ENCODE data around the gene GJC2. TPM values are rescaled to one million over a fixed set of nuclear protein-coding genes. Genes with fewer than 3 reads are reported as not detected.
A peak's percentile ranks its signal among the peaks of the same experiment; 100 is the strongest.

Gene GJC2
- total RNA-seq, 1 donor from 2014 or later: 1.3 TPM

GRCh38 chr1:228177721-228178710 lies 28.3 kb downstream of the GJC2 start:
- Mint-ChIP-seq H3K9me3 (no peaks in the 10 kb centered on the region), H3K4me1 (ENCODE audit: unreplicated experiment) (no peaks in the 10 kb centered on the region), H3K27me3 (no peaks in the 10 kb centered on the region), H3K27ac (peak overlapping the region; percentile 37), H3K36me3 (no peaks in the 10 kb centered on the region), H3K4me3 (no peak overlapping the region)
- DNase-seq (ENCODE audit: extremely low spot score, unreplicated experiment): no peak
- TF ChIP-seq CTCF (conservative IDR thresholded peaks at IDR 0.05): no peak

GRCh38 chr1:228178737-228179684 lies 29.3 kb downstream of the GJC2 start:
- H3K27ac Mint-ChIP-seq: peak overlapping the region; percentile 37
- H3K4me1 Mint-ChIP-seq (ENCODE audit: unreplicated experiment): no peaks in the 10 kb centered on the region
- no peaks in the 10 kb centered on the region for H3K9me3 Mint-ChIP-seq
- no peak overlapping the region for H3K4me3 Mint-ChIP-seq
- H3K27me3 Mint-ChIP-seq: no peaks in the 10 kb centered on the region
- TF ChIP-seq CTCF (conservative IDR thresholded peaks at IDR 0.05): no peak
- DNase-seq (ENCODE audit: extremely low spot score, unreplicated experiment): no peak
- no peaks in the 10 kb centered on the region for H3K36me3 Mint-ChIP-seq

- no peak overlapping the region for H3K4me3 Mint-ChIP-seq
- no peak overlapping the region for H3K27ac Mint-ChIP-seq
- H3K4me1 Mint-ChIP-seq (ENCODE audit: unreplicated experiment): no peaks in the 10 kb centered on the region
- no peaks in the 10 kb centered on the region for H3K9me3 Mint-ChIP-seq
- no peaks in the 10 kb centered on the region for H3K27me3 Mint-ChIP-seq
- TF ChIP-seq CTCF (conservative IDR thresholded peaks at IDR 0.05): peak; percentile 63
- no peaks in the 10 kb centered on the region for H3K36me3 Mint-ChIP-seq
- no peak for DNase-seq (ENCODE audit: extremely low spot score, unreplicated experiment)
Observed at GRCh38 chr1:228180271-228180958, 30.7 kb downstream of the GJC2 start.

GRCh38 chr1:228180959-228181644 lies 31.4 kb downstream of the GJC2 start:
- H3K36me3 Mint-ChIP-seq: no peaks in the 10 kb centered on the region

More at GRCh38 chr1:228180959-228181644, 31.4 kb downstream of the GJC2 start:
- DNase-seq (ENCODE audit: extremely low spot score, unreplicated experiment): no peak
- Mint-ChIP-seq H3K27me3 (no peaks in the 10 kb centered on the region), H3K4me3 (no peak overlapping the region), H3K9me3 (no peaks in the 10 kb centered on the region), H3K4me1 (ENCODE audit: unreplicated experiment) (no peaks in the 10 kb centered on the region), H3K27ac (no peak overlapping the region)
- TF ChIP-seq CTCF (conservative IDR thresholded peaks at IDR 0.05): no peak

All from type B pancreatic cell (in vitro differentiated cells).